OCI-LY7 (cell line): ENCODE measurements around the gene SEC11C. TPM values are rescaled to one million over a fixed set of nuclear protein-coding genes. Genes with fewer than 3 reads are reported as not detected.

ENCODE experiments used
- BruUV-seq: library from RNA; stranded (reverse); fragments of 400-500 nt; replicated peaks from 2 replicates; lab custom pipeline; 2021; lab: Mats Ljungman, UMichigan
- CTCF ChIA-PET: fragments of 300-600 bp; sonication (Branson Sonifier 250); formaldehyde crosslinking; loops from one replicate; lab custom pipeline; 2022; ENCODE audit warnings: antibody characterized with exemption; ENCODE audit not compliant: unreplicated experiment; lab: Charles Lee
- POLR2A ChIA-PET: fragments of 300-600 bp; sonication (Branson Sonifier 250); formaldehyde crosslinking; loops from one replicate; lab custom pipeline; 2022; ENCODE audit warnings: antibody characterized with exemption; lab: Charles Lee
- DNase-seq: peaks from one replicate; pipeline ENCODE4 v3.0.0-alpha.2; 2015; ENCODE audit warnings: low spot score
- H2AFZ ChIP-seq: fragments of 200-600 bp; sonication (generic), shearing (Covaris generic); 2 replicates; pipeline ENCODE4 v1.6.1; 2014; ENCODE audit warnings: mild to moderate bottlenecking, antibody characterized with exemption, low read length, moderate library complexity
- H3K27ac ChIP-seq: fragments of 200-600 bp; sonication (generic); 2 replicates; pipeline ENCODE4 v1.5.1; 2014; ENCODE audit warnings: mixed run types, low read depth, mild to moderate bottlenecking, moderate library complexity, low read length, inconsistent platforms; ENCODE audit not compliant: poor library complexity, severe bottlenecking
- H3K36me3 ChIP-seq: fragments of 200-600 bp; sonication (generic); 2 replicates; pipeline ENCODE4 v1.6.1; 2014; ENCODE audit warnings: mild to moderate bottlenecking, antibody characterized with exemption, low read length, moderate library complexity, mixed read lengths; ENCODE audit not compliant: insufficient read depth
- H3K4me1 ChIP-seq: fragments of 200-600 bp; sonication (generic); 2 replicates; pipeline ENCODE4 v1.5.1; 2014; ENCODE audit warnings: mild to moderate bottlenecking, low read length; ENCODE audit not compliant: insufficient read depth, poor library complexity, severe bottlenecking
- H3K4me2 ChIP-seq: fragments of 200-600 bp; sonication (generic); 2 replicates; pipeline ENCODE4 v1.6.1; 2014; ENCODE audit warnings: mild to moderate bottlenecking, low read length
- H3K4me3 ChIP-seq: fragments of 200-600 bp; sonication (generic); 2 replicates; pipeline ENCODE4 v1.5.1; 2014; ENCODE audit warnings: mild to moderate bottlenecking, low read depth, low read length; ENCODE audit not compliant: poor library complexity, severe bottlenecking
- H3K79me2 ChIP-seq: fragments of 200-600 bp; sonication (generic); 2 replicates; pipeline ENCODE4 v1.6.1; 2016; ENCODE audit warnings: low read depth, mild to moderate bottlenecking, low read length, moderate library complexity, mixed read lengths; ENCODE audit not compliant: insufficient read depth
- H3K9me2 ChIP-seq: fragments of 200-600 bp; sonication (generic); 2 replicates; pipeline ENCODE4 v1.6.1; 2016; ENCODE audit warnings: mild to moderate bottlenecking, low read length, mixed read lengths; ENCODE audit not compliant: insufficient read depth
- H3K9me3 ChIP-seq: fragments of 200-600 bp; sonication (generic); 2 replicates; pipeline ENCODE4 v1.6.1; 2014; ENCODE audit warnings: mild to moderate bottlenecking, mixed run types, low read length, mixed read lengths
- H4K20me1 ChIP-seq: fragments of 200-600 bp; sonication (generic); 2 replicates; pipeline ENCODE4 v1.6.1; 2014; ENCODE audit warnings: mild to moderate bottlenecking, antibody characterized with exemption, low read length, moderate library complexity, mixed read lengths; ENCODE audit not compliant: insufficient read depth
- EZH2phosphoT487 ChIP-seq: fragments of 200-600 bp; sonication (generic); IDR thresholded peaks from 2 replicates; pipeline ENCODE4 v1.6.1; 2018; ENCODE audit warnings: low read depth, borderline replicate concordance, mild to moderate bottlenecking, mixed run types, antibody characterized with exemption, low read length, moderate library complexity, mixed read lengths
- intact Hi-C: fragments of 100-400 bp; cut with micrococcal nuclease; formaldehyde crosslinking; loops from one replicate; pipeline ENCODE4 v1.10.0; 2022; ENCODE audit not compliant: unreplicated experiment
- total RNA-seq, 2 experiments: library from RNA; depleted of rRNA in 1 of 2; stranded (reverse); fragments of >200 nt in 1 of 2; shearing (Covaris generic) in 1 of 2; gene quantifications; 2 replicates each; pipeline ENCODE4 v1.2.3, GENCODE V29; 2014 to 2022
- TF ChIP-seq, protein P1 (sequence below): fragments of 200-600 bp; sonication (generic); conservative IDR thresholded peaks from 2 replicates; pipeline ENCODE4 v1.5.1; 2014; ENCODE audit warnings: mild to moderate bottlenecking, antibody characterized with exemption, low read length, moderate library complexity, mixed read lengths

Gene SEC11C
- total RNA-seq, 2 experiments from 2014 or later = 37.4 to 77.7 TPM

DNA sequence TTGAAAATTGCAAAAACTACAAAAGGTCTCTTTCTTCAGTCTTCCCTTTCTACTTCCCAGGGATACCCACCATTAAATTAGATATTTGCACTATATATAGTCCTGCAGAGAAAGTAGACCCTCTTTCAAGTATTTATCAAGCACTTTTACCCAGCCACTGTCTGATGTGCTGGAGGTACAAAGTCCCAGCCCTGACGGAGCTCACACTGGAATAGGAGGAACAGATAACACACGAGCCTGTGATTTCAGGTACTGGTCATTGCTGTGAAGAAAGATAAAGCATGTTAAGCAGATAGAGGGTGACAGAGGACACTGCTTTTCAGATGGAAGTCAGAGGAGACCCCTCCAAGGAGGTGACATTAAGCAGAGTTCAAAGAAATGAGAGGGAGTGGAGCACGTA lies 19.6 kb downstream of the SEC11C start:
- no peaks in the 10 kb centered on the region for H3K79me2 ChIP-seq
- H2AFZ ChIP-seq = no peak overlapping the region
- H3K9me3 ChIP-seq = no peaks in the 10 kb centered on the region
- POLR2A ChIA-PET = no interaction called here
- H4K20me1 ChIP-seq = no peaks in the 10 kb centered on the region
- H3K27ac ChIP-seq = no peak overlapping the region
- no peak for DNase-seq
- H3K4me2 ChIP-seq = no peak overlapping the region
- TF ChIP-seq EZH2phosphoT487 = no peak
- TF ChIP-seq, protein P1, sequence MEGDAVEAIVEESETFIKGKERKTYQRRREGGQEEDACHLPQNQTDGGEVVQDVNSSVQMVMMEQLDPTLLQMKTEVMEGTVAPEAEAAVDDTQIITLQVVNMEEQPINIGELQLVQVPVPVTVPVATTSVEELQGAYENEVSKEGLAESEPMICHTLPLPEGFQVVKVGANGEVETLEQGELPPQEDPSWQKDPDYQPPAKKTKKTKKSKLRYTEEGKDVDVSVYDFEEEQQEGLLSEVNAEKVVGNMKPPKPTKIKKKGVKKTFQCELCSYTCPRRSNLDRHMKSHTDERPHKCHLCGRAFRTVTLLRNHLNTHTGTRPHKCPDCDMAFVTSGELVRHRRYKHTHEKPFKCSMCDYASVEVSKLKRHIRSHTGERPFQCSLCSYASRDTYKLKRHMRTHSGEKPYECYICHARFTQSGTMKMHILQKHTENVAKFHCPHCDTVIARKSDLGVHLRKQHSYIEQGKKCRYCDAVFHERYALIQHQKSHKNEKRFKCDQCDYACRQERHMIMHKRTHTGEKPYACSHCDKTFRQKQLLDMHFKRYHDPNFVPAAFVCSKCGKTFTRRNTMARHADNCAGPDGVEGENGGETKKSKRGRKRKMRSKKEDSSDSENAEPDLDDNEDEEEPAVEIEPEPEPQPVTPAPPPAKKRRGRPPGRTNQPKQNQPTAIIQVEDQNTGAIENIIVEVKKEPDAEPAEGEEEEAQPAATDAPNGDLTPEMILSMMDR = no peak
- BruUV-seq = no TSS peak
- CTCF ChIA-PET = no interaction called here
- H3K4me1 ChIP-seq = no peaks in the 10 kb centered on the region
- H3K4me3 ChIP-seq = no peak overlapping the region
- no peaks in the 10 kb centered on the region for H3K9me2 ChIP-seq
- peaks cover 26% of the 10 kb centered on the region for H3K36me3 ChIP-seq
- intact Hi-C loops = no loop called here

- TF ChIP-seq EZH2phosphoT487 = no peak
- TF ChIP-seq, protein P1 = no peak
- H3K9me3 ChIP-seq = no peaks in the 10 kb centered on the region
- no peaks in the 10 kb centered on the region for H4K20me1 ChIP-seq
- no peaks in the 10 kb centered on the region for H3K4me1 ChIP-seq
- ChIA-PET CTCF (no interaction called here), POLR2A (no interaction called here)
- DNase-seq = no peak
- intact Hi-C loops = no loop called here
- no TSS peak for BruUV-seq
- H3K79me2 ChIP-seq = no peaks in the 10 kb centered on the region
- no peaks in the 10 kb centered on the region for H3K9me2 ChIP-seq
- peaks cover 22% of the 10 kb centered on the region for H3K36me3 ChIP-seq
- H3K27ac ChIP-seq = no peak overlapping the region
- no peak overlapping the region for H3K4me2 ChIP-seq
- no peak overlapping the region for H3K4me3 ChIP-seq
- H2AFZ ChIP-seq = no peak overlapping the region
These were observed 20.3 kb downstream of the SEC11C start for GRCh38 chr18:59159986-59160385.

GRCh38 chr18:59172664-59173249 lies 33.1 kb downstream of the SEC11C start:
- ChIA-PET CTCF (no interaction called here), POLR2A (no interaction called here)
- intact Hi-C loops = no loop called here
- Histone ChIP-seq H3K4me1 (no peaks in the 10 kb centered on the region), H3K9me3 (no peaks in the 10 kb centered on the region), H3K36me3 (no peaks in the 10 kb centered on the region), H3K9me2 (no peaks in the 10 kb centered on the region), H3K27ac (no peak overlapping the region), H4K20me1 (no peaks in the 10 kb centered on the region), H2AFZ (no peak overlapping the region), H3K79me2 (no peaks in the 10 kb centered on the region), H3K4me3 (no peak overlapping the region), H3K4me2 (no peak overlapping the region)
- TF ChIP-seq, protein P1 = no peak
- TF ChIP-seq EZH2phosphoT487 = no peak
- DNase-seq = no peak
- no TSS peak for BruUV-seq
